Bone marrow (tissue), 2 donors: ENCODE data around the gene SLC22A23.

Experiments used
- DNase-seq, 2 donors: peaks; one replicate each; lab custom pipeline; 2025; lab: John Stamatoyannopoulos, UW

The SLC22A23 gene

DNA sequence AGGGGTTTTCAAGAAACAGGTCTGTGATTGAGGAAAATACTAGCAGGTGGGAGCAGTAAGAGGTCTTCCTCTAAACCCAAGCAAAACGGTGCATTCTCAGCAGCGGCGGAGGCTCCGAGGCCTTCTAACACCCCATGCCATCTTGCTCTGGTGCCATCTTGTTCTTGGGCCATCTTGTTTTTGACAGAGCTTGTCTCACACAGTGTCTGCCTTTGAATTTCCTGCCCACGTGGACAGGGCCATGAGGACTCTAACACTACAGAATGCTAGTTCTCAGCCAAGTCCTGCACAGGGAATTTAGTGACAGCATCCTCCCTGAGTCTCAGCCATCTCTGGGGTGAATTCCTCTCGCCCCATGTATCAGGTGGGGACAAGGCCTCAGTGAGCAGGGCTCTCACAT, 121.7 kb downstream of the SLC22A23 start:
- no peak for DNase-seq

DNA sequence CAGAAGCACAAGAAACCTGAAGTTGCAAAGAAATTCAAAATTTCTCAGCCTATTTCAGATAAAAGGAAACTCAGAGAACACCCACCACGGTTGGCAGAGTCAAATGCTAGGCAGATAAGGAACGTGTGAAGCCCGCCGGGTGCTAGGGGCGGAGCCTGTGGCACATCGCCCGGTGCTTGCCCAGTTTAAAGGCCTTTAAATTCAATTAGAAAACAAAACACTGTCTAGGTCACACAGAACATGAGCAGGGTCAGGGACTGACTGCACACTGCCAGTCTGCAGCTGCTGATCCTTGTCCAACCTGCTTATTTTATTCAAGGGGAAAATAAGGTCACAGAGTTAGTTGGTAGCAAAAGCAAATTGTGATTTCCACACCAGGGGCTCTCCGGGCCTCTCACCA, 122.3 kb downstream of the SLC22A23 start:
- DNase-seq, result no peak

DNA sequence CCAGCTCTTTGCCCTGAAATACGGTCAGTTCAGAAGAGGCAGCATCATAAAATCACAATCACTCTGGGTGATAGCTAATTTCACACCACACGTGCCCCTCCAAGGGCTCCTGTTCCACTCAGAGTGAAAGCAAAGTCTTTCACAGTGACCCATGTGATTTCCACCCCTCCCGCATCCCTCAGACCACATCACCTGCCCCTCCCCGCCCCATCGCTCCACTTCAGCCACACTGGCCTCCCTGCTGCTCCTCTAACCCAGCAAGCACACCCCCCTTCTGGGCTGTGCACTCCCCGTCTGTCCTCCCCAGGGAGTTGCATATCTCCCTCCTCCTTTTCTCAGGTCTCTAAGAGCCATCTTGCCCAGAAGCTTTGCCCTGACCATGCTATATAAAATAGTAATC, 123.6 kb downstream of the SLC22A23 start:
- DNase-seq, result no peak

DNA sequence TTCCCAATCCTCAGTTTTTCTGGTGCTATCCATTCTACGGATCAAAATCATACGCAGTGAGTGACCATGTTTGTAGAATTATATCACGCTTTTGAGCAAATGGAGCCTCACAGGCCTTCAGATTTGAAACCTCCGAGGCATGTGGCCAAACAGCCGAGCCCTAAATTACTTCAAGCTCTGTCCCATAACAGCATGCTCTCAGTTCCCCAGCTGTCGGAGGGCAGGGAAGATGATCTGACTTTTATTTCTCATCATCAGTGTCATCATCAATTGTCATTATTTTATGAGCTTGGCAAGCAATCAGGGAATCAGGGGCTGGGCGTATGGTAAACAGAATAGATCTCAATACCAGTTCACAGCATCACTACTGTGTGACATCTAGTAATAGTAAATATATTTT, 124.9 kb downstream of the SLC22A23 start:
- no peak for DNase-seq

DNA sequence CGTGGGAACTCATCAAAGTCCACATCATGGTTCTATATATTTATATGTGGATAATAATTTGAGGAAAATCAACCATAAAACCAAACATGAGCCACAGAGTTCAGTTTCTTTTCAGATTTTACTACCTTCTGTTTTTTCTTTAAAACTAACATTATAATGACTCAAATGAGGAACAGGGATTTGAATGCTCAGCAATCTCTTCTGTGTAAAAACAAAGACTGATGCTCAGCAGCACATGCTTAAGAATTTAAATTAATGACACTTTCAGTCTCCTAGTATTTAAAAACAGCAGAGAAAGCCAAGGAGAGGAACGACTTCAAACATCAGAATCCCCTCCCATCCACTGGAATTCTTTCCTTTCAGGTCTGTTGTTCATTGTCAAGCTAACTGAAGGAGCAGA, 125.4 kb downstream of the SLC22A23 start:
- DNase-seq, result no peak

DNA sequence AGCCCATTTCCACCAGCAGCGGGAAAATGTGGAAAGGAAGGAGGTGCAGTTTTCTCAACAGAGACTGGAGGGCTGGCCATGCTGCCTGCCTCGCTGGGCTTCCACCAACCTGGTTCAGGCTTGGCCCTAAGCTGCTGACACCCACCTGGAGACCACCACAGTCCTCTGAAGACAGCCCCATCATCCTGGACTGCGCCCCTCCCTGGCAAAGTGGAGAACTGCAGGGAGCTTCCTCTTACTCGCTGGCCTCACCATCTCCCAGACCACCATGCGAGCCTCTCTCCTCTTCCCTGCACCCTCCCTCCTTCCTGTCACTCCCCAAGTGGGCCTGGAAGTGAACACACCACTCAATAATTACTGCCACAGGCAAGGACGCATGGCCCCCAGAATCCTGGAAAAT, 126.7 kb downstream of the SLC22A23 start:
- no peak for DNase-seq

DNA sequence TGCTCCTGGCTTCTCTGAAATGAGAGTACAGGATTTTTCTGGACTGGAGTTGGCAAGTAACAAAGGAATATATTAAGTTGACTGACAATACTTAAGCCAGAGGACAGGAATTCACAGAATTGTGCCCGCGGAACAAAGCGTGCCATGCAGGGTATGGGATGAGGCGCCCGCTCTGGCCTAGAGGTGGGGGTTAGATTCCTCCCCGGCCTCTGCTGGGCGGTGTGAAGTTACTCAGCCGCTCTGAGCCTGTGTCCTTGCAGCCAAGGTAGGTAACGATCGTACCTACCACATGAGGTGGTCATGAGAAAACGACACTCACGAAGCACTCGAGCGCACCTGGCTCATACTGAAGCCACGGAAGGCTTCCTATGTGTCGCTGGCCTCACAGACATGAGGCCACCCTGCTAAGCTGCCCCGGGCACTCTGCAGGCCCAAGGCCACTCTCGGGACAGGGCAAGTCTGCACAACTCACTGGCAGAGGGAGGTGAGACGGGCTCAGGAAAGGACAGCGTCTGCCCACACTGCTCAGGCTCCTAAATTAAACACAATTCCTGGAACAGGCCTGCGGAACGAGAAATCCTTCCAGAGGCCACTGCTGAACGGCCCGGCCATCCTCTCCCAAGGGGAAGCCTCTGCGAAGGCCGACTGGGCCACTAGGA, 127.3 kb downstream of the SLC22A23 start:
- no peak for DNase-seq

DNA sequence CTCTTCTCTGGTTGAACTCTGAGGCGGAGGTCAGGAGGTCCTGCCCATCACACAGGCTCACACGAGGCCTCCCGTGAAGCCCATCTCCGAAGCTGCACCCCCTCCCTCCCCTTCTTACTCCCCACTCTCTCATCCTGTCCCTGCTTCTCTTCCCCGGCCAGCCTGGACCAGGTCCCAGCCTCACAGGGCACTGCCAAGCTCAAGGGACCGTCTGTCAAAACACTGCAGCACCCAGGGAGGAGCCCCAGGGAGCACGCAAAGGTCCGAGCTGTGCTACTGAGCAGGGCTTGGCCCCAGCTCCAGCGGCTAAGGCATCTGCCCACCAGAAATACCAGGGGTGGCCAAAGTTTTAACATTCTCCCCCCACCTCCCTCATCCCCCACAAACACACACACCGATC, 128.1 kb downstream of the SLC22A23 start:
- DNase-seq, result no peak

DNA sequence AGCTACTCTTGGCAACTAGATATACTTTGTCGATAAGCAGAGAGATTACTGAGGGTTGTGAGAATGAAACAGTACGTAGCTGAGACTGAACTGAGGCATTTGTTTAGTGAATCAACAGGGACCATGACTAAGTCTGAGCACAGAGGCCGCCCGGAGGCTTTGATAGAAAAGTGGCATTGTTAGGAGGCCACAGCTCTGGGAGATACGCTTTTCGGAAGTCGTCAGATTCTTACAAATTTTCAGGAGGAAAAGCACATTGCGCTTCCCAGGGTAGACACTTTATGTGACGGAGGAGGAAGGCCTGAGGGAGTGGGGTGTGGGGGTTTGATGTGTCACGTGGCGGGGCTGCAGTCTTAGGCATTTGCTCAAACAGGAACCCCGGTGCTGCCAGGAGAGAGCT, 128.7 kb downstream of the SLC22A23 start:
- no peak for DNase-seq

DNA sequence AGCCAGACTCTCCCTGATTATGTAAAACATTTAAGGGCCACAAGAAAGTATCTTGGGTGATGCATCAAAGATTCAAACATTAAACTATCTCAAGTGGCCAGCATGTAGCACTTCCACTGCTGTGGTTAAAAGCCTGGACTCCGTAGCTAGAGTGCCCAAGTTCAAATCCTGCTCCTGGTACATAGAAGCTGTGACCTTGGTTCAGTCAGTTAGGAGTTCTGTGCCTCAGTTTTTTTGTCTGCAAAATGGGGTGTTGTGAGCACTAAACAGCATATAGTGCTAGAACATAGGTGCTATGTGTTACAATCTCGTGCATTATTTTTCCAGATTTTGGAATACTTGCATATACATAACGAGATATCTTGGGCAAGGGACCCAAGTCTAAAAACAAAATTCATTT, 129.4 kb downstream of the SLC22A23 start:
- no peak for DNase-seq

DNA sequence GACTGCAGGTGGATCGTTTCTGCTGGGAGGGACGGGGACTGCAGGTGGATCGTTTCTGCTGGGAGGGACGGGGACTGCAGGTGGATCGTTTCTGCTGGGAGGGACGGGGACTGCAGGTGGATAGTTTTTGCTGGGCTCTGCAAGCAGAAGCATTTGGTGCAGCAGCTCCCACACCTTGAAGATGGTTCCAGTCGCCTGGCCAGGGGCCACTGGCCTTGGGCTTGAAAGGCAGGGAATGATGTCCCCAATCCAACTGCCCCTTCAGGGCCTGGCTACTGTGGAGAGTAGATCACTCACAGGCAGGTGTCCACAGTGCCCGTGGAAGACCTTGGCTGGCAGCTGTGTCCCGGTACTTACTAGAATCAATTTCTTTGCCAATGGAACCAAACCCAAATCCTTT, 129.9 kb downstream of the SLC22A23 start:
- no peak for DNase-seq

DNA sequence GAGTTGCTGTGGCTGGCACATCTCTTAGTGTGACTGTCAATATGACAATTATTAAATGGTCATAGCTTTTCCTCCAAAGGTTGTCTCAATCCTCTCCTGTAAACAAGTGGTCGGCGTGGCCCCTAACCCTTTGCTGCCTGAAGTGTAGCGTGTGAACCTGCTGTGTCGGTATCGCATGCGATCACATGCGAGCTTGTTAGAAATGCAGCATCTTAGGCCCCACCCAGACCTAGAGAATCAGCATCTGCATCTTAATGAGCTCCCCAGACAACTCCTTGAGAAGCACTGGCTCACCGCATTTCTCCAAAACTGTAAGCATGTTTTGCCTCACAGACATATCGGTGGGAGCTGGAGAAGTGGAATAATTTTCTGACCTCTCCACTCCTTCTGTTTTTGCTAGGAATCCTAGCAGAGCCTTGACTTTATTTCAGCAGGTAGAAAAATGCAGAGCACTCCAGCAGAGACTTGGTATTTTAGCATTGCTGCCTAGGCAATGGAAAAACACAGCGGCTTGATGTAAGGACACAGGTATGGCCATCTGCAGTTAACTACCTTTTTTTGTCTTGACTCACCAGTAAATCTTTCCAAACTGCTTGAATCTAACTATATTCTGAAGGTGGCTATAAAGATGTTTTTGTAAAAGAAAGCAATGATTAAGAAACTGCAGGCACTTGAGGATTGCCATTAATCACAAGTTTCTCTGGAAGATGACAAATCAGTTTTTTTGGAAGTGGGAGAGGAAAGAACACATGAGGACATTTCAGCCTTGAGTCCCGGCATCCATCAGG, 130.5 kb downstream of the SLC22A23 start:
- DNase-seq, result no peak

DNA sequence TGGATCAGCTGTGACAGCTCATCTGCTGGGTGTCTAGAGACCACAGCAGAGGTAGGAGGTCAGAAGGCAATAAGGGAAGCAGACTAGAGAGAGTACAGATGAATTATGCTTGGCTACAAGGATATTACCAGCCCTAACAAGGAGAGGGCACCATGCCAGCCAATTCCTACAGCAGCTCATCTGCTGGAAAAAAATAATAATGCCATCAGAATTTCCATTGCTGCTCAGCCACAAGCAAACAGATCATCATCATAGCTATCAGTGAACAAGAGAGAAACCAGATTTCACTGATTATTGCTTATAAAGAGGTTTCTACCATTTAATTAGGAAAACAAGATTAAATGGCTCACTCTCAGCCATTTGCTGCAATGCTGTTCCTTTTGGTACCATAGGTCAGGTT, 131.6 kb downstream of the SLC22A23 start:
- no peak for DNase-seq

DNA sequence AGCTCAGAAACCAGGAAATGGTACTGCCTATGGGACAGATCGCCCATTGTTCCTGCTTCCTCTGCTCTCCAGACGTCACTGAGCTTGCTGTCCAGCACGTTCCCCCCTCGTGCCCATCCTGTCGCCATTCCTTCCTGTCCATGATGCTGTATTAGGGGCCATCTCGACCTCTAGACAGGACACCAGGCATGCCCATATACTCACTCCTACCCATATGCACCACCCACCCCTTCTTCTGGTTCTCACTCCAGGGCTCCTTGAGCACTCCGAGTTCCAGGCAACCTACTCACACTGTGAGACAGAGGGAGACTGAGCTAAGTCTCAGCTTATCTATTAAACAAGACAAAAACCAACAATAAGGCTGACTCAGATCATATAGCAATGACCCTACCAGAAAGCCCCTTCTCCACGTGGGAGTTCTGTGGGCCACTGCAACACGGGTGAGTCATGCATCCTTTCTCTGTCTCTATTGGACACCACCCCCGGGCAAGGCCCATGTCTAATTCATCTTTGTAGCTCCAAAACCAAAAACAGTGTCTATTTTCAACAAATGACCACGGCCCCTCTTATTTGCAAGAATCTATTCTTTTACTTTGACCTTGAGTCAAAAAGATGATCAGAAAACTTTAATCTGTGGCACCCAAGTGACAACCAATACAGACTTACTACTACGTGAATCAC, 132.4 kb downstream of the SLC22A23 start:
- DNase-seq, result no peak

DNA sequence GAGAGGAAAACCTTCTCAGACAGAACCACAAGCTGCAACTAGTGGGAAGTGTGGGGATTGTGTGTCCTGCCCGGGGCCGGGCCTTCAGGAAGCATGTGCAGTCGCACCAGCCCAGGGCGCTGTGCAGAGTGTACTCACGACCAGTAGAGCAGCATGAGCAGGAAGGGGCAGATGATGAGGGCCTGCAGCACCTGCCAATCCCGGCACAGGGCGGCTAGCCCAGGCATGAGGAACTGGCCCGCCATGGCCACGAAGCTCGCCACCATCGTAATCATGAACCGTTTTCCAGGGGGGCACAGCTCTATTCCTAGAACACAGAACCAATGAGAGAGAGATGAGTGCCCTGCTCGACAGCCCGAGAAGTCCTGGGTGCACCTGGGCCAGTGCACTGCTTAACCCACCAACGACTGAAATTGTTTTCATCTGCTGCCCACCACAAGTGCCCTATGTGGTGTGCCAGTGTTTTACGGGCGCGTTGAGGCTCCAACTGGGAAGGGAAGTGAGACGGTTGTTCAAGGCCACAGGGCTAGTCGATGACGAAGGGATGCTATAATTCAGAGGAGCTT, 133.1 kb downstream of the SLC22A23 start:
- no peak for DNase-seq

DNA sequence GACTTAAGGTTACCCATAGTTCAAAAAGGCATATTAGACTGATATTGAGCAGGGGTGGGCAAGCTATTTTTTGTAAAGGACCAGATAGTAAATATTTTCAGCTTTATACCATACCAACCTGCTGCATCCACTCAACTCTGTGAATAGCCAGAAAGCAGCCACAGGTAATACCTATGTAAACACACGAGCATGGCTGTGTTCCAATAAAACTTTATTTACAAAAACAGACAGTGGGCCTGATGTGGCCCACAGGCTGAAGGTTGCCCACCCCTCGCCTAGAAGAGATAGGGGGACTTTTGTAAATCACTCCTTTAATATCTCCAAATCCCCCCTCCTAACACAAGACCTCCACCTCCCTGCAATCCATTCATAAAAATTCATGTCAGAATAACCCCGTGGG, 133.7 kb downstream of the SLC22A23 start:
- no peak for DNase-seq

DNA sequence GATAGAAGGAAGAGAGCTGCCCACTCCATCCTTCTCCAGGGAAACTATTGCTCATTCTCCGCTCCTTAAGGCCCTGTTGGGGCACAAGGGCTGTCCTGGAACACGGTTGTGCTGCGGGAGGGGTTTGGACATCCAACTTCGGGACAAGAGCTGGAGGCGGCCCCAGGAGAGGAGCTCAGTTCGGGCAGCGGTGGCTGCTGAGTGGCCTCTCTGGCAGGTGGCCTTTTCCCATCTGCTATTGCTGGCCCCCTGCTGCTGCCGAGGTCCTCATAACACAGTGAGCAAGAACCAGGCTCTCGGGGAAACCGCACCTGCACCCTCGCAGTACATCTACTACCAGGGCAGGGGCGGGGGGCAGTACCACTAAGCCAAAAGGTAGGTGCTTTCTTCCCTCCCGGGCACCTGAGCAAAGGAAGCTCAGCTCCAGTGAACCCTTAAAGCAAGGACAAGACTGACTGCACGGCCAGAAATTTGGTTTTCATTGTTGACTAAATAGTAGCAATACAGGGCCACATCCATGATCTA, 134.4 kb downstream of the SLC22A23 start:
- no peak for DNase-seq

DNA sequence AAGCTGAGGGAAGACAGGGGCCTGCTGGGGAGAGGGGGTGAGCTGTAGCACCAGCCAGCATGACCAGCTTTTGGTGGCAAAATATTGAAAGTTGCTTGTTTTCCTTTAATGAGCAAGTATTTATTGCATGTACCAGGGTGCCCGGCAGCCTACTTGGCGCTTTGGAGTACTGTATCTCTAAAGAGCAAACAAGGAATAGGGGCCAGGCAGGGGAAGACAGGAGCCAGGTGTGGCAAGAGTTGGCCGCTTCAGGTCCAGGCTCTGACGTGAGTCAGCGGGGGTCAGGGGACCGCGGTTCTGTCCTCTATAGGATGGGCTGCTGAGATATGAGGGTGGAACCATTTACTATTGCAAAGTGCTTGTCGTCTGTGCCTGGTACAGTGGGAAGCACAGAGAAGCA, 135.0 kb downstream of the SLC22A23 start:
- no peak for DNase-seq

DNA sequence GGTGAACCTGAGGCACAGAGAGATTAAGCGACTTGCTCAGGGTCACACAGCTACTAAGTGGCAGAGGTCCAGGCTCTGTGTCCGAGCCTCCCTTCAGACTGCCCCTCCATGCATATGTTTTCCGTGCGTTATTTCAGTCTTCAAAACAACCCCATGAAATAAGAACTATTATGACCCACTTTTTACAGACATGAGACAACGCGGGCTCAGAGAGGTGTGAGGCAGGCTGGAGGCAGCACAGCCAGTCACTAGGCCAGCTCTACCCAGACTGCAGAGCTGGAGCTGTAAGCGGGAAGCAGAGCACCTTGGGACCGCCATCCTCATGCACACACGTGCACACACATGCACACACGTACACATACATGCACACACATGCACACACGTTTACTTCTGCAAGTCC, 135.8 kb downstream of the SLC22A23 start:
- DNase-seq, result no peak

DNA sequence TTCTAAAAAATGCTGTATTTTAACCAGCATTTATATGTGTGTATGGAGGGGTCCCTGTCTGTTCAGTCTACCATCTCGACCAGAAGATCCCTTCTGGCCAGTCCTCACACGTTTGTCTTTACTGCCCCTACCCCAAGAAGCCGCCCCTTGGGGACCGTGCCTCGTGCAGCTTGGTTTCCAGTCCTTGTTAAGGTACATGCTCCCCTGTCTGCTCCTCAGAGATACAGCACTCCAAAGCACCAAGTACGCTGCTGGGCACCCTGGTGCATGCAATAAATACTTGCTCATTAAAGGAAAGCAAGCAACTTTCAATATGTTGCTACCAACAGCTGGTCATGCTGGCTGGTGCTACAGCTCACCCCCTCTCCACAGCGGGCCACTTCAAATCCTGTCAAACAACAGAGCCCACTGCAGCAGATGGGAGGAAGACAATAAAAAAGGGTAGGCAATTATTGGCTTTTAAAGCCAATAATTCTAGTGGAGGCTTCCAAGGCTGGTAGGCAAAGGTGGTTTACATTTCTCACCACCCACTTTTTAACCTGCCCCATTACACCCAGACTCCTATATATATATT, 136.5 kb downstream of the SLC22A23 start:
- no peak for DNase-seq

DNA sequence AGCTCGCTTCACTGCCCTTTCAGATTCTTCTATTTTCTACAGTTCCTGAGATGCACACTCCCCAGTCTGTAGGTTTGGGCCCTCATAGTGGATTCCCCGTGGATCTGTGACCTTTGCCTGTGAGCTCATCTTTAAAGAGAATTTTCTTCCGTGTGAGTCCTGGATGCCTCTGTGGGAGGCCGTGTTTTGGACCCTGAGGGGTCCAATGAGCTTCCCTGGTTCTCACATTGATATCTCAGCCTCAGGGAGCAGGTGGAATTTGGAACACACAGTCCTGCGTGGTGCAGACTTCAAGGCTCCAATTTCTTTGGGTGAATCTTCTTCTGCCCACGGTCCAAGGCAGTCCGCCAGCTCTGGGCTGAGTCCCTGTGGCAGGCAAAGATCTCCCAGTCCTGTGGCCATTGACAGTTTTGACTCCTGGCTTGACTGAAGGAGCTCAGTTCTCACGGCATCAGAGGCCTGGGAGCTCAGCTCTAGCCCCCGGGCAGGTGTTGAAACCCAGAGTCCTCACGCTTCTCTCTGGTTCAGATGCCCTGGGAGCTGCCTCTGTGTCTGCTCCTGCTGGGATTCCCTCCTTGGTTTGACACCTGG, 137.1 kb downstream of the SLC22A23 start:
- no peak for DNase-seq
